Mucosa of gallbladder (tissue), 1 donor: Measurements from ENCODE around the gene PLPP7. TPM values are rescaled to one million over a fixed set of nuclear protein-coding genes. Genes with fewer than 3 reads are reported as not detected.

Experiments used
- DNase-seq: peaks from one replicate; pipeline ENCODE4 v3.0.0-alpha.2; 2020; ENCODE audit warnings: low spot score
- total RNA-seq: library from RNA; stranded (reverse); gene quantifications from one replicate; pipeline ENCODE4 v1.2.1, GENCODE V29; 2021
- donor health status: DM: no; HTN: no; CAD: no.

Gene PLPP7
- total RNA-seq, 1 donor from 2014 or later, result 7.2 TPM

DNA sequence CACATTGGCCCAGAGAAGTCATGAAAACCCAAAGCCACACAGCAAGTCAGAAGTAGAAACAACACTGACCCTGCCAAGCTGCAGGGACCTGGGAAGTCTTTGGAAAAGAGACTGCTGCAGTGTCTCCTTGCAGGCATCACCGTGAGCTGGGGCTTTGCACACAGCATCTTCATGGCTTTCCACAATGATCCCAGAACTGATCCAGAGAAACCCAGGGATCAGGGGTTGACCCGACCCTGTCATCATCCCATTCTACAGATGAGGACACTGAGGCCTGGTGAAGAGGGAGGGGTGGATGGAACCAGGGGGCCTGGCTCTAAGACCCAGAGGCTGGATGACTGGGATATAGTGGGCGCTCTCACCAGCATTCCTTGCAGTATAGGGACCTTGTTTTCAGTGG is 8.9 kb upstream of the PLPP7 start:
- DNase-seq, result no peak

DNA sequence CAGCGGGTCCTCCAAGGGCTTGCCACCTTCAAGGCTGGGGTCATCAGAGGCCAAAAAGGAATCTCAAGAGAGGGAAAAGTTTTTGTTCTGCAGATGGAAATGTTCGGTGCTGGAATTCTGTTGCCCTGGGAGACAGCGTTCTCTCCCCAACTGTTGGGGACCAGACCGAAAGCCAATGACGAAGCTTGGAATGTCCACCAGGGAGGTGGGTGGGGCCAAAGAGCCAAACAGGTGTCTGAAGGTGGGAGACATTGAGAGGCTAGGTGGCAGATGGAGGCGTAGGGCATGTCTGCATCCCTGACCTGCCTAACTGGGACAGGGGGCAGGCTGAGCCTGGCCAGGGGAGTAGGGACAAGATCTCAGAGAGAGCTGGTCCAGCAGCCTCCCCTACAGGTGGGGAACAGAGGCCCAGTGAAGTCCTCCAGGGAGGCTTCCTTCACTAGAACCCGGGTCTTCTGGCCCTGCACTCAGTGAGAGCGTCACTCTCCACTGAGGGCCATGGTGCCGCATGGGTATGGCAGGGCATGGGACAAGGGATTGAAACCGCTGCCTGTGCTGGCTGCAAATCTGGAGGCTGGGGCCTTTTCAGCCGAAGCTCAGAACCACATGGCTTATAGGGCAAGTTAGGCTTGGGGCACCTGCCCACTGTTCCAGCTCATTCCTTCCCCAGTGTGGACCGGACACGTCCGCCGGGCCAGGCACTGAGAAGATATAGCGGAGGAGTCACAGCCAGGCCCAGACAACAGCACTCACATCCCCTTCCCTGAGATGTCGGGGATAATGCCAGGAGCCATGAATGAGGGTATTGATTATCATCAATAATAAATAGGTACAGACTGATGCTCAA is 8.2 kb upstream of the PLPP7 start:
- DNase-seq, result no peak

DNA sequence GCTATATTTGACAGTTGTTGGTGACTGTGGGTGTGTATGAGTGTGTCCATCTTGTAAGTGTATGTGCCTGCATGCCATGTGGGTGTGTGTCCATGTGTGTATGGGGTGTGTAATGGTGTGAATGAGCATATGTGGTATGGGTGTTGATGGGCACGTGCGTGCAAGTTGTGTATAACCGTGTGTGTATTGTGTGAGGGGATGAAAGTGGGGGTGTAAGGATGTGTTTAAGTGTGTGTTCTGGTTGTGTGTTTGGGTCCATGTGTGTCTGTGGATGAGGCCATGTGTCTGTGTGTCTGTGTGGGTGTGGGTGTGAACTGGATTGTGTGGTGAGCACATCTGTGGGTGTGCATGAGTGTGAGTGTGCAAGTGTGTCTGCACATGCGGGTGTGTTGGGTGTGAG is 7.3 kb upstream of the PLPP7 start:
- no peak for DNase-seq

DNA sequence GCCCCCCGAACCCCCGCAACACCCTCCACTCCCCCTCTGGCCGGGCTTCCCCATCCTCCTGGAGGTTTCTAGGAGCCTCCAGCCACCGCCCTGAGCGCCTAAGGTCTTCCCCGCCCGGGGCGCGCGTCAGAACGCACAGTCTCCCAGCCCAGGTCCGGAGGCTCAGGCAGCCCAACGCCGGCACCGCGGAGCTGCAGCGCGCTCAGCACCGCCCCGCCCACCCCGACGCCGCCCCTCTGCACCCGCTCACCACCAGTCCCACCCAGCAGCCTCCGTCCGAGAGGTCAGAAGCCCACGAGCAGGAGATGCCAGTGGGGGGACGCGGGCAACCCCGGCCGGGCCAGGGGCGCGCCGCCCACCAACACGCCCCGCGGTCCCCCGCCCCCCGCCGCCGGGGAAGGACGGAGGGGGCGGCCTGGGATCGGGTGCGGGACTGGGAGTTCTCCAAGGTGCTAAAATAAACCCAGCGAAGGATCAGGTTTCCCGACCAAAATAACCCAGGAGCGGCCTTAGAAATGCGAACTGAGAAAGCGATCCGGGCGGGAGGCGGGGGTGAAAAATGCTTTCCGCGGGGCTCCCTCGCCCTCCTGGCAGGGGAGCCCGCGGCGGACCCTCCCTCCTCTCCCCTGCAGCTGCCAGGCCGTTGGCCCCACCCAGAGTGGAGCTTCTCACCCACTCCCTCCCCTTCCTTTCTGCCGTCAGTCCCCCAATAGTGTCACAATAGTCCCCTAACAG is 6.7 kb upstream of the PLPP7 start:
- DNase-seq, result no peak

DNA sequence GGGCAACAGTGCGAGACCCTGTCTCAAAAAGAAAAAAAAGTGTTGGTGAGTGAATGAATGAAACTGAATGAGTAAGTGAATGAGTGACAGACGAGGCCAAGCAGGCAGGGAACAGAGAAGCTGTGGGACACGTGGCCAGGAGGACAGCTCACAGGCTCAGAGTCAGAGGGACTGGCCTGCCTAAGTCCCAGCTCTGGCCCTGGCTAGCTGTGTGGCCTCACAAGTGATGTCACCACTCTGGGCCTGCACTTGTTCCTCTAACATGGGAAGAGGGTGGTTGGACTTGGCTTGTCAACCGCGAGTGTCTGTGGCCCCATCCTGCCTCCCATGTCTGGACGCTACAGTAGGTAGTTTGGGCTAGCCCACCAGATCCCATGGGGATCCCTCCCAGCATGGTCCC is 4.7 kb upstream of the PLPP7 start:
- no peak for DNase-seq

DNA sequence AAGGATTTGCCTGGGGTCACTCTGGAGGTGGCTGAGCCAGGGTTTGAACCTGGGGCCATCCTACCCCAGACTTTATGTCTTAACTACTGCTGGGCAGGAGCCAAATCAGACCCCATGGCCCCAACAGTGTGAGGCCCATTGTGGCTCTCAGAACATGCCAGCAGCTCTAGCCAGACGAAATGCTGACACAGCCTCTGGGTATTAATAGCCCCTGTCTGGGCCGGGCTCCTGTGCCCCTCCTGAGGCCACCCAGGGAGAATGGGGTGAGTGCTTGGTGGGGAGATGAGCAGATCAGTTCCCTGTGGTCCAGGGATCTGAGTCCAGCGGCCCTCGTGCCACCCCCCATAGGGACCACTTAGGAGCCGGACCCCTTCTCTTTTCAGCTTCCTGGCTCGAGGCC is 2.2 kb upstream of the PLPP7 start:
- DNase-seq, result no peak

DNA sequence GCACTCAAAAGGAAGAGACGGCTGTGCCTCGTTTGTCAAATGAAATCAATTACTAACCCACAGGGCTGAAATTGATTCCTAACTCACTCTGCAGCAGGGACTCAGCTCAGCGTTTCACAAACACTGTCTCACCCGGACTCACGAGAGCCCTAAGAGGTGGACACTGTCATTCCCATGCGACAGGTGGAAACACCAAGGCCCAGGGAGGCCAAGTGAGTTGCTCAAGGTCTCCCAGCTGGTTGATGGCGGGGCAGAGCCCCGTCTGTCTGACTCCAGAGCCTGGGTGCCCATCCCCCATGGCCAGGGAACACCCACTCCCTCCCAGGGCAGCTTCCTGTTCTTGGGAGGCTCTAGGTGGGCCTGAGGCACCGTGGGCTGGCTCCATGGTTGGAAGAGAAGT is 1.3 kb upstream of the PLPP7 start:
- no peak for DNase-seq

DNA sequence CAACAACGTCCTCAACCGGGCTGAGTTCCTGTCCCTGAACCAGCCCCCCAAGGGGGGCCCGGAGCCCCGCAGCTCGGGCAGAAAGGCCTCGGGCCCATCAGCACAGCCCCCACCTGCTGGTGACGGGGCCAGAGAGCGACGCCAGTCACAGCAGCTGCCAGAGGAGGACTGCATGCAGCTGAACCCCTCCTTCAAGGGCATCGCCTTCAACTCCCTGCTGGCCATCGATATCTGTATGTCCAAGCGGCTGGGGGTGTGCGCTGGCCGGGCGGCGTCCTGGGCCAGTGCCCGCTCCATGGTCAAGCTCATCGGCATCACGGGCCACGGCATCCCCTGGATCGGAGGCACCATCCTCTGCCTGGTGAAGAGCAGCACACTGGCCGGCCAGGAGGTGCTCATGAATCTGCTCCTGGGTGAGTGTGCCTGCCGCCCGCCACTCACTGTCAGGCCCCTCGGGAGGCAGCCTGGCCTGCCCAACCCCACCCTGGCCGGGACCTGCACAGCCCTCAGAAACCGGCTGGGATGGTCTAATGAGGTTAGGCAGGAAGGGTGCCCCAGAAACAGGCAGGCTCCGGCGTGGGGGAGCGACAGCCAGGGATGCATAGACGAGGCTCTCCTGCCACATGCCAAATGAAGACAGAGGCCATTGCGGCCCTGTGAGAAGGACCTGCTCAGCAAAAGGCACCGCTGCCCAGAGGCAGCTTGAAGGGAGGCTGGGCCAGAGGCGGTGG is 678 bp downstream of the PLPP7 start:
- no peak for DNase-seq

DNA sequence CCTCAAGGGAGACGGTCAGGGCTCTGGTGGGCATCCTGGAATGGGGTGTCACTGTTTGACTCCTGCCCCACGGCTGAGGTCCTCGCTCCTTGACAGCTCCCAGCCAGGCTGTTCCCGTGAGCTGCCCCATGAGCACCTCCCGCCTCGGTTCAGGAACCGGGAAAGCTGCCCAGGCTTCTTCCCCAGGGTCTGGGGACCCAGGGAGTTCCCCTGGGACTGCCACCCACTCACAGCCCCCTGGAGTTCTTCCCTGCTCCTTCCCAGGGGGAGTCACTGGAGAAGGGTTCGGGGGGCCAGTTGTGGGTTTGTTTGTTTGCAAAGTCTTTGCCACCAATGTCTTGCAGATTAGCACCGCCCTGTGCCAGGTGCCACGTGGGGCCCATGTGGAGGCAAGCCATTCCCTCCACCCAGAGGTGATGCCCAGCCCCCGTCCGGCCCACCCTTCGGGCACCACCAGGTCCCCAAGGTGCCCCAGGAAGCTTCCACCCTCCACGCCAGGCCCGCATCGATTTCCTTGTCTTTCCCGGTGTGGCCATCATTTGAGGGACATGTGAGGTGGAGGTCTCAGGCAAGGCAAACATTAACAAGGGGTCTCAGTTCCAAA is 1.3 kb downstream of the PLPP7 start:
- no peak for DNase-seq

DNA sequence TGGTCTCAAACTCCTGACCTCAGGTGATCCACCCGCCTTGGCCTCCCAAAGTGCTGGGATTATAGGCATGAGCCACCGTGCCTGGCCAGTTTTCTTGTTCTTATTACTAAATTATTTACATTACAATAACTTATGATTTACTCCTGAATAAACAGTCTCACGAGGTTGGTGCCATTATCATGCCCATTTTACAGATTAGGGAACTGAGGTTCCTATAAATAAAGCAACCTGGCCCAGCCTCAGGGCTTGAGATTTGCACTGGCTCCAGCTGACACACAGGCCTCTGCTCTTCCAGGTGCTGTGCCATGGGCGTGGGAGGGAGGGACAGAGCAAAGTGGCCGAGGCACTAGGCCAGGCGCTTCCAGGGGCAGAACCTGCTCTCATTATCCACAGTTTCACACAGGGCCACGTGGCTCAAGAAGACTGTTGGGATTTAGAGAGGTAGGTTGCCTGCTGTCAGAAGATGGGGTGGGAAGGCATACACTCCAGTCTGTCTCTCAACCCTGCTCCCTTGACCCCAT is 2.3 kb downstream of the PLPP7 start:
- no peak for DNase-seq

DNA sequence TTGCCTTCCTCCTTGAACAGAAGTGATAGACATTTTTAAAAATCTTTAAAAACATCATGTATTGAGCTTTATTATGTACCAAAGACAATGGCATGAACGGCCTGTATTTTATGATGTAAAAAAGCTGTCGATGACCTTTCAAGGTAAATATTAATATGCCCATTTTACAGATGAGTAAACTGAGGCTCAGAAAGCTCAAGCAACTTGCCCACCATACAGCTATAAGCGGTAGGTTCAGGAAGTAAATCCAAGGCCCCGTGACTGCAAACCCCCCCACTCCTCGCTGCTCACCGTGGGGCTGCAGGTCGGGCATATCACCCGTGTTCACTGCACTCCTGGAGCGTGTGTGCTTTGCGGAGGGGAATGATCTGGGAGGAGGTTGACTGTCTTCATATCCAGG is 3.4 kb downstream of the PLPP7 start:
- DNase-seq, result no peak

DNA sequence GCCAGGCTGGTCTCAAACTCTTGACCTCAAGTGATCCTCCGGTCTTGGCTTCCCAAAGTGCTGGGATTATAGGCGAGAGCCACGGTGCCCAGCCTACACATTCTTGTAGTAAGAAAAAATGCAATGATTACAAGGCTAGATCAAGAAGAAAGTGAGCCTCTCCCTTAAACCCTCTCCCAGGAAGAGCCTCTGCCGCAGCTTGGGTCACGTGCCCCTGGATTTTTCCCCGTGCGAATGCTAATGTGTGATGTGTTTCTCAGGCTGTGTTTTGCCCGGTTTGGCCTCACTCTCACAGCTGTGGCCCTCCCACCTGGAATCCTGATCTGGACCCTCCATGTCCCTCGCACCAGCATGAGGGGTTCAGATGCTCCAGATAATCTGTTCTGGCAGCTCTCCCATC is 6.9 kb downstream of the PLPP7 start:
- DNase-seq, result no peak

DNA sequence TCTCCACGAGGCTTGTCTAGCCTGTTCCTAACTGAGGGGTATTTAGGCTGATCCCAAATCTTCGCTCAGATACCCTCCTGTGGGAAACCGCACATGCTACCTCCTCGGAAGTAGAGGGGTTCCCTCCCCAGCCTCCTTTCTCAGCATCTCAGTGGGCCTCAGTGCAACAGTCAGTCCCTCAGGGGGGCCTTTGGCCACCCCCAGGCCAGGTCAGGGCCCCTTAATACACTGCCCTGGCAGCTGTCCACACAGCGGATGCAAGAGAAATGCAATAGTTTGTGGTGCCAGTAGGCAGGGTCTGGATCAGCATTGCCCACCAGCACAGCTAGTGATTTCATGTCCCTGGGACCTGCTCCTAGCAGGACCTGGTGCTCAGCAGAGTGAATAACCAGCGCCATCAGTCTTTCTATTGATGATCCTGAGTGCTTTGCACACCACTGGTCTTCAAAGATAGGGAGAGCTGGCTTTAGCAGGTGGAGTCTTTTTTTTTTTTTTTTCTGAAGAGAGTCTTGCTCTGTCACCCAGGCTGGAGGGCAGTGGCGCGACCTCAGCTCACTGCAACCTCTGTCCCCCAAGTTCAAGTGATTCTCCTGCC is 7.5 kb downstream of the PLPP7 start:
- DNase-seq, result no peak

DNA sequence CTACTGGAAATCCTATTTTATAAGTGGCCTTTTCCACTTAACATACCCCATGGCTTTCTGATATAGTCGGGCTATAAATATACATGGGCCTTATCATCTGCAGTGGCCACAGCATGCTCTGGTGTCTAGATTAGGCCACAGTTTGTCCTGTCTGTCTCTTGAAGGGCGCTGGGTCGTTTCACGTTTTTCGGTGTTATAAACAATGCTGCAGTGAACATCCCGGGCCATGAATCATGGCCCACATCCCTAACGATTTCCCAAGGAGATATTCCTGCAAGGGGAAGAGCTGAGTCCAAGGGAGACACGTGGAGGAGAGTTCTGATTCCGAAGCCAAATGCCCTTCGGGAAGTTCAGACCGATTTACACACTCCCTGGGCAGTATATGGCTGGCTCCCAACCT is 8.4 kb downstream of the PLPP7 start:
- no peak for DNase-seq

DNA sequence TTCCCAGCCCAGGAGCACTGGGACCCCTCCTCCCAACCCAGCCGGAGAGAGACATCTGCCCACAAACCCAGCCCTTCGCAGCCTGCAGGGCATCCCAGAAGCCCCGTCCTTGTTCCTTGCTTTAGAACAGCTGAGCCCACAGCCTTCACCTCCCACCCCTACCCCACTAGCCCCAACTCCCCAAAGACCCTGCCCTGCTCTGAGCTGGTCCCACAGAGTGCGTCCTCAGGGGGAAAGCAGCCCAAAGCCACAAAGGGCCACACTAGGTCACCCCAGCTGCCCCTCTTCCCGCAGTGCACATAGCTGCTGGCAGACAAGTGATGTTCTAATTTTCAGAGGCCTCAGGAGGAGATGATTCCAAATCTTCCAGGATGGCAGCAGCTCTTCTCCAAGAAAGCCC is 8.8 kb downstream of the PLPP7 start:
- no peak for DNase-seq

DNA sequence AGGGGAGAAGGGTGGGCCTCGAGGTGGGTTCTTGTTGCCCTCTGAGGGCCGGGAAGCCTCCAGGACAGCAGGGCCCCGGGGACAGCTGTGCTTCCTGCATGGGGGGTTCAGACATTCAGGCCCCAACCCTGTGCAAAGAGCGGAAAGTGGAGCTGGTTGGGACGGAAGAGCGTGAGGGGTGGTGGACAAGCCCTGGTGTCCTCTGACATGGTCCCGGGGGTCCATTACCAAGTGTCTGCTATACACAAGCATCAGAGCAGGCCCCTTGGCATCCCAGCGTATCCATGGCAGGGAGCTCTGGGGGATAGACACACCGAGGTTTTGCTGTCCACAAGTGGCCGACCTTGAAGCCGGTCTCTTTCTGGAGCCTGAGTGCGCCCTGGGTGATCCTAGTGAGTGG is 9.3 kb downstream of the PLPP7 start:
- DNase-seq, result no peak

DNA sequence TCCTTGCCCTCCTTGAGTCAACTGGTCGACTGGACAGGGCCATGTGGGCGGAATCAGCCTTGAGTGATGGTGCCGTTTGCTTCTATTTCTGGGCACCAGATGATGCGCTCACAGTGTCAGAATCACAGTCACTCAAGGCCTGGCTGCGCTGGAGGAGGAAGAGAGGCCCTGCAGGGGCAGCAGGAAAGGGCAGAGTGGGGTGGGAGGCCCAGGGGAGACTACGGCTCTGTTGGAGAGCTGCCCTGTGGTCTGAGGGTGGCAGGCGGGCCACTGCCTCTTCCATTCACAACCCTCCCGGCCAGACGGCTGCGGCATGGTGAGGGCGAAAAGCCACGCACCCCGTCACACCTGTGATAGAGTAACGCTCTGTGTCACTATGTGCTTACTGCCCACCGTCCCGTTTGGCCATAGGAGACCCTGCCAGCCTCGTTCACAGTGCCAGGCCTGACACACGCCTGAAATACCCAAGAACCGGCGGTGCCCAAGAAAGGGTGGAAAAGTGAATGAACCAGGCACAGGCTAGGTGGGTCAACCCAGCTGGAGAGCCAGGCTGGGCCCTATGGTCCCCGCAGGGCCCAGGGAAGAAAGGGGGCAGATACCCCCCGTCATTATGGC is 9.9 kb downstream of the PLPP7 start:
- no peak for DNase-seq

DNA sequence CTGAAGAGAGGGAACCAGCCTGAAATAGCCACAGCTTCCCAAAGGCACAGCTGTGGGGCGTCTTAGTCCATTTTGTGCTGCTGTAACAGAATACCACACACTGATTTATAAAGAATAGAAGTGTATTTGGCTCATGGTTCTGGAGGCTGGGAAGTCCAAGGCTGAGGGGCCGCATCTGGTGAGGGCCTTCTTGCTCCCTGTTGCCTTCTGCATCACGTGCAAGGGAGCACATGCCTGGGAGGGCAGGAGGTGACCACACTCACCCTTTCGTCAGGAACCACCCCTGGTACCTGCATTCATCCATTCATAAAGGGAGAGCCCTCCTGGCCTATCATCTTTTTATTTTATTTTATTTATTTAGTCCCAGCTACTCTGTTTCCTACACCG is 10.4 kb downstream of the PLPP7 start:
- DNase-seq, result no peak

DNA sequence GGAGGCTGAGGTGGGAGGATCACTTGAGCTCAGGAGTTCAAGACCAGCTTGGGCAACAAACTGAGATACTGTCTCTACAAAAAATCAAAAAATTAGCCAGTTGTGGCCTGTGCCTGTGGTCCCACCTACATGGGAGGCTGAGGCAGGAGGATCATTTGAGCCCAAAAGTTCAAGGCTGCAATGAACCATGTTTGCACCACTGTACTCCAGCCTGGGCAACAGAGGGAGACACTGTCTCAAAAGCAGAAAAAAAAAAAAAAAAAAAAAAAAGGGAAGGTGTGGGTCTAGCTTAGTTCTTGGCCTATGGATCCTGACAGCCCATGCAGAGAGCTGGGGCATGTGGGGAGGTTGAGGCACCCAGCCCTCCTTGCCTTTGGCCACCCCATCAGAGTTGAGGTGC is 10.9 kb downstream of the PLPP7 start:
- no peak for DNase-seq

DNA sequence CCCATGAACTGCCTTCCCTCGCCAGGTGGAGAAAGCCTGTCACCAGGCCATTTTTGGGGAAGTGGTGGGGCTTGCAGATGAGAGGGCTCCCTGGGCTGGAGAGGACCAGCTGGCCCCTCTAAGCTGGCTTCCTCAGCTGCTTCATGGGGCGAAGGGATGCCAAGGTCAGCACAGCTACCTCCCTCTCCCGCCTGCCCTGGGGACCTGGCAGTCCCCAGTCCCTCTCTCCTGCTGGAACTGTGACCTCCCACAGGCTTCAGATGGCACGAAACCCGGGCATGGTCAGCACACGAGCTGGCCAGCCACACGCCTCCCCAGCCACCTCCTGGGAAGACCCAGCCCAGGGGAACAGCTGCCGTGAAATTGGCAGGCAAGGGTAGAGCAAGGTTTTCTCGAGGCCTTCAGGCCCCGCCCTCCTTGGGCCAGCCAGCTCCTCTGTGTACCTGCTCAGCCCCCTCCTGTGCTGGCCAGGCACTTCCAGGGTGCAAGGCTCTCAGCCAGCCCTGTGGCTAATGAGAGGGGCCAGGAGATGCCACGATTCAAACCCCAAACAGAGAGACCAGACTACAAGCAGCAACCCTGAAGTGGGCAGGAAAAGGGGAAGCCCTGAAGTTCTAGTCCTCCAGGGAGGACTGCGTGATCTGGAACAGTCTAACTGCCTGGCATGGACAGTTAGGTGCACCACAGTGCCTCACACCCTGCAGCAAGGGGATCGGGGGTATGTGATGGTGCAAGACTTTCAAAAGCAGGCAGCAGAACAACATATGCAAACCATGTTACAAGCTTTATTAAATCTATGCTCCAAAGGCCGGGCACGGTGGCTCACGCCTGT is 12.9 kb downstream of the PLPP7 start:
- DNase-seq, result no peak
